Measurements from ENCODE around the gene WSB1.
"Not testable (repeated sequence)": the region's sequence is repeated elsewhere in the genome, so short reads cannot be mapped to it uniquely, and the experiment has no call there.

WSB1 gene

GRCh38 chr17:27263386-27263785 lies 30.5 kb upstream of the WSB1 start:
- Histone ChIP-seq H3K9ac (ENCODE audit: low read length) (no peak overlapping the region), H3K4me3 (ENCODE audit: low read length) (no peak overlapping the region), H3K4me1 (ENCODE audit: control insufficient read depth, insufficient read depth, low read length) (no peaks in the 10 kb centered on the region), H3K27me3 (ENCODE audit: control insufficient read depth, insufficient read depth, low read length) (no peaks in the 10 kb centered on the region), H3K36me3 (ENCODE audit: control insufficient read depth, insufficient read depth, low read length) (no peaks in the 10 kb centered on the region), H3K27ac (ENCODE audit: low read depth, low read length) (no peak overlapping the region)

- Histone ChIP-seq H3K27me3 (ENCODE audit: control insufficient read depth, insufficient read depth, low read length) (no peaks in the 10 kb centered on the region), H3K36me3 (ENCODE audit: control insufficient read depth, insufficient read depth, low read length) (no peaks in the 10 kb centered on the region), H3K9ac (ENCODE audit: low read length) (no peak overlapping the region), H3K27ac (ENCODE audit: low read depth, low read length) (no peak overlapping the region), H3K4me3 (ENCODE audit: low read length) (no peak overlapping the region), H3K4me1 (ENCODE audit: control insufficient read depth, insufficient read depth, low read length) (no peaks in the 10 kb centered on the region)
Observed at GRCh38 chr17:27264068-27264812, 29.7 kb upstream of the WSB1 start.

- Histone ChIP-seq H3K4me1 (ENCODE audit: control insufficient read depth, insufficient read depth, low read length) (no peaks in the 10 kb centered on the region), H3K4me3 (ENCODE audit: low read length) (no peak overlapping the region), H3K36me3 (ENCODE audit: control insufficient read depth, insufficient read depth, low read length) (no peaks in the 10 kb centered on the region), H3K9ac (ENCODE audit: low read length) (no peak overlapping the region), H3K27ac (ENCODE audit: low read depth, low read length) (no peak overlapping the region), H3K27me3 (ENCODE audit: control insufficient read depth, insufficient read depth, low read length) (no peaks in the 10 kb centered on the region)
Observed at GRCh38 chr17:27265333-27265732, 28.6 kb upstream of the WSB1 start.

- H3K4me1 ChIP-seq (ENCODE audit: control insufficient read depth, insufficient read depth, low read length), result no peaks in the 10 kb centered on the region
- no peaks in the 10 kb centered on the region for H3K27me3 ChIP-seq (ENCODE audit: control insufficient read depth, insufficient read depth, low read length)
- no peak overlapping the region for H3K4me3 ChIP-seq (ENCODE audit: low read length)
- H3K9ac ChIP-seq (ENCODE audit: low read length), result no peak overlapping the region
- H3K36me3 ChIP-seq (ENCODE audit: control insufficient read depth, insufficient read depth, low read length), result no peaks in the 10 kb centered on the region
- H3K27ac ChIP-seq (ENCODE audit: low read depth, low read length), result no peak overlapping the region
Observed at GRCh38 chr17:27266228-27266627, 27.7 kb upstream of the WSB1 start.

- H3K4me3 ChIP-seq (ENCODE audit: low read length), result no peak overlapping the region
- H3K27ac ChIP-seq (ENCODE audit: low read depth, low read length), result no peak overlapping the region
- H3K36me3 ChIP-seq (ENCODE audit: control insufficient read depth, insufficient read depth, low read length), result no peaks in the 10 kb centered on the region
- no peak overlapping the region for H3K9ac ChIP-seq (ENCODE audit: low read length)
- no peaks in the 10 kb centered on the region for H3K27me3 ChIP-seq (ENCODE audit: control insufficient read depth, insufficient read depth, low read length)
- no peaks in the 10 kb centered on the region for H3K4me1 ChIP-seq (ENCODE audit: control insufficient read depth, insufficient read depth, low read length)
Observed at GRCh38 chr17:27268394-27269085, 25.4 kb upstream of the WSB1 start.

GRCh38 chr17:27269201-27269600 lies 24.7 kb upstream of the WSB1 start:
- H3K27me3 ChIP-seq (ENCODE audit: control insufficient read depth, insufficient read depth, low read length), result no peaks in the 10 kb centered on the region
- H3K4me3 ChIP-seq (ENCODE audit: low read length), result no peak overlapping the region
- H3K4me1 ChIP-seq (ENCODE audit: control insufficient read depth, insufficient read depth, low read length), result no peaks in the 10 kb centered on the region
- no peaks in the 10 kb centered on the region for H3K36me3 ChIP-seq (ENCODE audit: control insufficient read depth, insufficient read depth, low read length)
- H3K27ac ChIP-seq (ENCODE audit: low read depth, low read length), result no peak overlapping the region
- no peak overlapping the region for H3K9ac ChIP-seq (ENCODE audit: low read length)

- H3K4me1 ChIP-seq (ENCODE audit: control insufficient read depth, insufficient read depth, low read length), result no peaks in the 10 kb centered on the region
- H3K36me3 ChIP-seq (ENCODE audit: control insufficient read depth, insufficient read depth, low read length), result no peaks in the 10 kb centered on the region
- H3K4me3 ChIP-seq (ENCODE audit: low read length), result no peak overlapping the region
- H3K9ac ChIP-seq (ENCODE audit: low read length), result no peak overlapping the region
- no peaks in the 10 kb centered on the region for H3K27me3 ChIP-seq (ENCODE audit: control insufficient read depth, insufficient read depth, low read length)
- H3K27ac ChIP-seq (ENCODE audit: low read depth, low read length), result no peak overlapping the region
Observed at GRCh38 chr17:27269974-27270373, 23.9 kb upstream of the WSB1 start.

GRCh38 chr17:27276653-27277156 lies 17.2 kb upstream of the WSB1 start:
- H3K27me3 ChIP-seq (ENCODE audit: control insufficient read depth, insufficient read depth, low read length), result no peaks in the 10 kb centered on the region
- no peak overlapping the region for H3K27ac ChIP-seq (ENCODE audit: low read depth, low read length)
- H3K36me3 ChIP-seq (ENCODE audit: control insufficient read depth, insufficient read depth, low read length), result no peaks in the 10 kb centered on the region
- no peaks in the 10 kb centered on the region for H3K4me1 ChIP-seq (ENCODE audit: control insufficient read depth, insufficient read depth, low read length)
- H3K9ac ChIP-seq (ENCODE audit: low read length), result no peak overlapping the region
- H3K4me3 ChIP-seq (ENCODE audit: low read length), result no peak overlapping the region

- H3K4me3 ChIP-seq (ENCODE audit: low read length); H3K27ac ChIP-seq (ENCODE audit: low read depth, low read length); H3K27me3 ChIP-seq (ENCODE audit: control insufficient read depth, insufficient read depth, low read length); H3K4me1 ChIP-seq (ENCODE audit: control insufficient read depth, insufficient read depth, low read length); H3K36me3 ChIP-seq (ENCODE audit: control insufficient read depth, insufficient read depth, low read length); H3K9ac ChIP-seq (ENCODE audit: low read length): not testable (repeated sequence)
Observed at GRCh38 chr17:27279132-27279531, 14.8 kb upstream of the WSB1 start.

GRCh38 chr17:27280527-27280926 lies 13.4 kb upstream of the WSB1 start:
- Histone ChIP-seq H3K4me1 (ENCODE audit: control insufficient read depth, insufficient read depth, low read length) (no peaks in the 10 kb centered on the region), H3K4me3 (ENCODE audit: low read length) (no peak overlapping the region), H3K36me3 (ENCODE audit: control insufficient read depth, insufficient read depth, low read length) (no peaks in the 10 kb centered on the region), H3K9ac (ENCODE audit: low read length) (no peak overlapping the region), H3K27ac (ENCODE audit: low read depth, low read length) (no peak overlapping the region), H3K27me3 (ENCODE audit: control insufficient read depth, insufficient read depth, low read length) (no peaks in the 10 kb centered on the region)

- no peaks in the 10 kb centered on the region for H3K36me3 ChIP-seq (ENCODE audit: control insufficient read depth, insufficient read depth, low read length)
- no peaks in the 10 kb centered on the region for H3K4me1 ChIP-seq (ENCODE audit: control insufficient read depth, insufficient read depth, low read length)
- H3K27me3 ChIP-seq (ENCODE audit: control insufficient read depth, insufficient read depth, low read length), result no peaks in the 10 kb centered on the region
- H3K4me3 ChIP-seq (ENCODE audit: low read length), result no peak overlapping the region
- no peak overlapping the region for H3K27ac ChIP-seq (ENCODE audit: low read depth, low read length)
- H3K9ac ChIP-seq (ENCODE audit: low read length), result no peak overlapping the region
Observed at GRCh38 chr17:27281438-27281837, 12.5 kb upstream of the WSB1 start.

- Histone ChIP-seq H3K9ac (ENCODE audit: low read length) (no peak overlapping the region), H3K36me3 (ENCODE audit: control insufficient read depth, insufficient read depth, low read length) (no peaks in the 10 kb centered on the region), H3K27ac (ENCODE audit: low read depth, low read length) (no peak overlapping the region), H3K4me1 (ENCODE audit: control insufficient read depth, insufficient read depth, low read length) (no peaks in the 10 kb centered on the region), H3K27me3 (ENCODE audit: control insufficient read depth, insufficient read depth, low read length) (no peaks in the 10 kb centered on the region), H3K4me3 (ENCODE audit: low read length) (no peak overlapping the region)
Observed at GRCh38 chr17:27282054-27282551, 11.8 kb upstream of the WSB1 start.

- Histone ChIP-seq H3K4me1 (ENCODE audit: control insufficient read depth, insufficient read depth, low read length) (no peaks in the 10 kb centered on the region), H3K27me3 (ENCODE audit: control insufficient read depth, insufficient read depth, low read length) (no peaks in the 10 kb centered on the region), H3K4me3 (ENCODE audit: low read length) (no peak overlapping the region), H3K27ac (ENCODE audit: low read depth, low read length) (no peak overlapping the region), H3K9ac (ENCODE audit: low read length) (no peak overlapping the region), H3K36me3 (ENCODE audit: control insufficient read depth, insufficient read depth, low read length) (no peaks in the 10 kb centered on the region)
Observed at GRCh38 chr17:27283060-27283459, 10.9 kb upstream of the WSB1 start.
